Activated B cell treated with CpG ODN at 0.5 μM for 24 hours (primary cell): ENCODE data around the gene SLC2A11. TPM values are rescaled to one million over a fixed set of nuclear protein-coding genes. Genes with fewer than 3 reads are reported as not detected.
"Not testable (repeated sequence)": the region's sequence is repeated elsewhere in the genome, so short reads cannot be mapped to it uniquely, and the experiment has no call there.

ENCODE experiments used
- ATAC-seq: fragments of 200-7000 bp; cut with Tn5 transposase; one replicate; pipeline ENCODE4 v1.10.0; 2021; ENCODE audit warnings: low read depth, mild to moderate bottlenecking, moderate library complexity
- CTCF ChIA-PET: fragments of 350-600 bp; sonication (Branson Sonifier 250); formaldehyde crosslinking; loops from one replicate; lab custom pipeline; 2021; ENCODE audit warnings: antibody characterized with exemption; lab: Charles Lee
- POLR2A ChIA-PET: fragments of 350-600 bp; sonication (Branson Sonifier 250); formaldehyde crosslinking; loops from one replicate; lab custom pipeline; 2021; ENCODE audit warnings: antibody characterized with exemption; lab: Charles Lee
- DNase-seq: peaks from one replicate; pipeline ENCODE4 v3.0.0; 2022
- H3K27ac Mint-ChIP-seq: one replicate; pipeline ENCODE4 v1.8.0; 2020; ENCODE audit warnings: mixed read lengths
- H3K27me3 Mint-ChIP-seq: one replicate; pipeline ENCODE4 v1.8.0; 2021; ENCODE audit warnings: mixed read lengths
- H3K36me3 Mint-ChIP-seq: one replicate; pipeline ENCODE4 v1.8.0; 2021; ENCODE audit warnings: low read depth, mixed read lengths
- H3K4me1 Mint-ChIP-seq: one replicate; pipeline ENCODE4 v1.8.0; 2021; ENCODE audit warnings: mixed read lengths
- H3K4me3 Mint-ChIP-seq: one replicate; pipeline ENCODE4 v1.8.0; 2020; ENCODE audit warnings: mild to moderate bottlenecking, mixed read lengths
- H3K9me3 Mint-ChIP-seq: one replicate; pipeline ENCODE4 v1.8.0; 2020; ENCODE audit warnings: mixed read lengths
- CTCF ChIP-seq: fragments of 200-600 bp; IDR thresholded peaks from one replicate; pipeline ENCODE4 v1.8.0; 2022; ENCODE audit warnings: antibody characterized with exemption, mild to moderate bottlenecking
- intact Hi-C: fragments of 100-400 bp; cut with micrococcal nuclease; formaldehyde crosslinking; loops from one replicate; pipeline ENCODE4 v1.15.1; 2024
- total RNA-seq: library from RNA; stranded (reverse); gene quantifications from 2 replicates; pipeline ENCODE4 v1.2.3, GENCODE V29; 2022

Gene SLC2A11
- total RNA-seq, 1 donor from 2014 or later = 30.2 TPM

GRCh38 chr22:23913661-23914353 lies 56.1 kb downstream of the SLC2A11 start:
- intact Hi-C loops = loop anchor here (1.0 to 10.0 kb wide), 11 partner anchors 20 to 641 kb away; partner anchors contain the start of genes CABIN1, DDT, GUCD1 and MIF

GRCh38 chr22:23915290-23915689 lies 57.6 kb downstream of the SLC2A11 start:
- ATAC-seq = no peak
- ChIA-PET POLR2A (interaction anchor here (0.6 kb wide), 1 partner anchor 742 kb away, joined by 3 read pairs; no protein-coding TSS in a partner anchor), CTCF (no interaction called here)
- peaks cover 29% of the 10 kb centered on the region for H3K4me1 Mint-ChIP-seq
- no peaks in the 10 kb centered on the region for H3K27me3 Mint-ChIP-seq
- no peak for DNase-seq
- TF ChIP-seq CTCF = no peak
- H3K4me3 Mint-ChIP-seq = peak overlapping the region; percentile 25
- H3K27ac Mint-ChIP-seq = peak overlapping the region; percentile 56
- intact Hi-C loops = loop anchor here (10.0 kb wide), 3 partner anchors 60 to 520 kb away; partner anchors contain the start of genes DDT and SPECC1L
- H3K36me3 Mint-ChIP-seq = peaks cover 4% of the 10 kb centered on the region
- no peaks in the 10 kb centered on the region for H3K9me3 Mint-ChIP-seq

More at GRCh38 chr22:23913661-23914353, 56.1 kb downstream of the SLC2A11 start:
- Mint-ChIP-seq H3K9me3 (no peaks in the 10 kb centered on the region), H3K4me1 (peaks cover 29% of the 10 kb centered on the region), H3K27ac (peak overlapping the region; percentile 96), H3K36me3 (peaks cover 4% of the 10 kb centered on the region), H3K27me3 (no peaks in the 10 kb centered on the region), H3K4me3 (peak overlapping the region; percentile 96)
- DNase-seq (peak; percentile 97), ATAC-seq (peak; percentile 99)
- no peak for TF ChIP-seq CTCF
- ChIA-PET POLR2A (interaction anchor here (0.6 to 2.1 kb wide), 14 partner anchors 16 to 1466 kb away, joined by 3 to 62 read pairs (median 4); partner anchors contain the start of genes CABIN1, GUCD1, MIF and SLC2A11), CTCF (interaction anchor here (0.5 to 2.1 kb wide), 3 partner anchors 20 to 279 kb away, joined by 3 to 8 read pairs (median 3); partner anchors contain the start of gene MIF)

GRCh38 chr22:23920267-23920611 lies 62.6 kb downstream of the SLC2A11 start:
- H3K36me3 Mint-ChIP-seq = peaks cover 24% of the 10 kb centered on the region
- H3K4me1 Mint-ChIP-seq, DNase-seq: not testable (repeated sequence)

GRCh38 chr22:23921586-23922201 lies 64.0 kb downstream of the SLC2A11 start:
- CTCF ChIA-PET, ATAC-seq, H3K4me3 Mint-ChIP-seq, H3K27ac Mint-ChIP-seq, H3K9me3 Mint-ChIP-seq, H3K27me3 Mint-ChIP-seq, intact Hi-C loops, DNase-seq, H3K4me1 Mint-ChIP-seq: not testable (repeated sequence)
- POLR2A ChIA-PET = interaction anchor here (0.9 kb wide), 1 partner anchor 236 kb away, joined by 3 read pairs; no protein-coding TSS in a partner anchor
- H3K36me3 Mint-ChIP-seq = peaks cover 32% of the 10 kb centered on the region

More at GRCh38 chr22:23920267-23920611, 62.6 kb downstream of the SLC2A11 start:
- CTCF ChIA-PET = interaction anchor here (1.4 kb wide), 1 partner anchor 8 kb away, joined by 3 read pairs; no protein-coding TSS in a partner anchor
- intact Hi-C loops, ATAC-seq, H3K4me3 Mint-ChIP-seq, H3K27ac Mint-ChIP-seq, POLR2A ChIA-PET, H3K9me3 Mint-ChIP-seq, H3K27me3 Mint-ChIP-seq: not testable (repeated sequence)

- no peak overlapping the region for H3K27ac Mint-ChIP-seq
- POLR2A ChIA-PET = no interaction called here
- peaks cover 41% of the 10 kb centered on the region for H3K36me3 Mint-ChIP-seq
- intact Hi-C loops = no loop called here
- H3K27me3 Mint-ChIP-seq = no peaks in the 10 kb centered on the region
- ATAC-seq (no peak), DNase-seq (no peak)
- no peaks in the 10 kb centered on the region for H3K4me1 Mint-ChIP-seq
- CTCF ChIA-PET = no interaction called here
- H3K4me3 Mint-ChIP-seq = no peak overlapping the region
- H3K9me3 Mint-ChIP-seq = peaks cover 6% of the 10 kb centered on the region
- no peak for TF ChIP-seq CTCF
Measured at GRCh38 chr22:23922921-23923320, 65.2 kb downstream of the SLC2A11 start.
